Neural cell (in vitro differentiated cells): Measurements from ENCODE around the gene CCT5. TPM values are rescaled to one million over a fixed set of nuclear protein-coding genes. Genes with fewer than 3 reads are reported as not detected.

Experiments
- H2AFZ ChIP-seq: fragments of 200-600, 300-800 bp; sonication (generic), shearing (Covaris generic); 2 replicates; pipeline ENCODE4 v1.6.0; 2014; ENCODE audit warnings: low read depth, mild to moderate bottlenecking, antibody characterized with exemption, low read length, moderate library complexity
- H3F3A ChIP-seq: fragments of 200-600 bp; shearing (Covaris generic); 2 replicates; pipeline ENCODE4 v1.6.1; 2016; ENCODE audit warnings: mild to moderate bottlenecking, moderate library complexity, mixed read lengths, antibody characterized with exemption, low read length; ENCODE audit not compliant: insufficient read depth, poor library complexity, severe bottlenecking
- H3K27ac ChIP-seq: fragments of 200-600, 300-800 bp; sonication (generic), shearing (Covaris generic); 2 replicates; pipeline ENCODE4 v1.5.1; 2014; ENCODE audit warnings: mild to moderate bottlenecking, low read length, moderate library complexity
- H3K27me3 ChIP-seq: fragments of 300-800, 200-600 bp; sonication (generic), shearing (Covaris generic); 2 replicates; pipeline ENCODE4 v1.6.0; 2014; ENCODE audit warnings: mild to moderate bottlenecking, low read depth, low read length, moderate library complexity; ENCODE audit not compliant: insufficient read depth
- H3K36me3 ChIP-seq: fragments of 300-800, 200-600 bp; sonication (generic), shearing (Covaris generic); 2 replicates; pipeline ENCODE4 v1.5.1; 2014; ENCODE audit warnings: mild to moderate bottlenecking, antibody characterized with exemption, low read length, moderate library complexity; ENCODE audit not compliant: insufficient read depth
- H3K4me2 ChIP-seq: fragments of 300-800, 200-600 bp; sonication (generic), shearing (Covaris generic); 2 replicates; pipeline ENCODE4 v1.6.0; 2014; ENCODE audit warnings: mild to moderate bottlenecking, low read length
- H3K4me3 ChIP-seq: fragments of 300-800, 200-600 bp; sonication (generic), shearing (Covaris generic); 2 replicates; pipeline ENCODE4 v1.5.1; 2014; ENCODE audit warnings: mild to moderate bottlenecking, low read length, moderate library complexity
- H3K79me2 ChIP-seq: fragments of 200-600 bp; shearing (Covaris generic); replicated peaks from 2 replicates; pipeline ENCODE4 v1.6.0; 2014; ENCODE audit warnings: mild to moderate bottlenecking, low read length, moderate library complexity; ENCODE audit not compliant: insufficient read depth
- H3K9ac ChIP-seq: fragments of 300-800, 200-600 bp; sonication (generic), shearing (Covaris generic); 2 replicates; pipeline ENCODE4 v1.6.1; 2016; ENCODE audit warnings: mild to moderate bottlenecking, low read length, mixed read lengths
- H3K9me2 ChIP-seq: fragments of 200-600 bp; shearing (Covaris generic); 2 replicates; pipeline ENCODE4 v1.6.1; 2016; ENCODE audit warnings: mild to moderate bottlenecking, low read length, mixed read lengths; ENCODE audit not compliant: insufficient read depth
- H3K9me3 ChIP-seq: fragments of 200-600, 300-800 bp; sonication (generic), shearing (Covaris generic); 2 replicates; pipeline ENCODE4 v1.6.1; 2016; ENCODE audit warnings: mild to moderate bottlenecking, mixed run types, low read length, moderate library complexity, mixed read lengths
- H4K20me1 ChIP-seq: fragments of 200-600 bp; shearing (Covaris generic); 2 replicates; pipeline ENCODE4 v1.6.1; 2016; ENCODE audit warnings: mild to moderate bottlenecking, mixed run types; ENCODE audit not compliant: insufficient read depth
- CTCF ChIP-seq: fragments of 450-650 bp; IDR thresholded peaks from 2 replicates; pipeline ENCODE4 v1.5.1; 2014; ENCODE audit warnings: antibody characterized with exemption, mild to moderate bottlenecking, moderate library complexity; ENCODE audit not compliant: poor library complexity, severe bottlenecking
- EP300 ChIP-seq: fragments of 450-650 bp; conservative IDR thresholded peaks from 2 replicates; pipeline ENCODE4 v1.6.1; 2014; ENCODE audit warnings: antibody characterized with exemption, mild to moderate bottlenecking, moderate library complexity; ENCODE audit not compliant: poor library complexity, severe bottlenecking
- EZH2 ChIP-seq: fragments of 200-600, 300-800 bp; shearing (Covaris generic), sonication (generic); IDR thresholded peaks from 2 replicates; pipeline ENCODE4 v1.6.1; 2014; ENCODE audit warnings: antibody characterized with exemption, low read length, borderline replicate concordance, mild to moderate bottlenecking; ENCODE audit not compliant: insufficient read depth, poor library complexity, severe bottlenecking
- MXI1 ChIP-seq: fragments of 450-650 bp; conservative IDR thresholded peaks from 2 replicates; pipeline ENCODE4 v1.6.1; 2014; ENCODE audit warnings: antibody characterized with exemption, mild to moderate bottlenecking; ENCODE audit not compliant: poor library complexity, severe bottlenecking
- POLR2AphosphoS5 ChIP-seq: IDR thresholded peaks from 2 replicates; pipeline ENCODE4 v1.6.1; 2012
- RAD21 ChIP-seq: fragments of 450-650 bp; conservative IDR thresholded peaks from 2 replicates; pipeline ENCODE4 v1.6.1; 2014; ENCODE audit warnings: antibody characterized with exemption, mild to moderate bottlenecking, moderate library complexity
- REST ChIP-seq: IDR thresholded peaks from 2 replicates; pipeline ENCODE4 v1.6.1; 2012; ENCODE audit warnings: borderline replicate concordance
- SMC3 ChIP-seq: fragments of 450-650 bp; conservative IDR thresholded peaks from 2 replicates; pipeline ENCODE4 v1.6.1; 2014; ENCODE audit warnings: antibody characterized with exemption, mild to moderate bottlenecking, moderate library complexity; ENCODE audit not compliant: poor library complexity
- TAF1 ChIP-seq: IDR thresholded peaks from 2 replicates; pipeline ENCODE4 v1.6.1; 2012; ENCODE audit warnings: low read depth
- polyA plus RNA-seq: library from polyadenylated mRNA; depleted of rRNA; stranded (reverse); fragments of >200 nt; gene quantifications from 2 replicates; pipeline ENCODE4 v1.2.3, GENCODE V29; 2014

The CCT5 gene
- polyA plus RNA-seq, 1 donor from 2014 or later = 455 TPM

- Histone ChIP-seq H3K4me3 (no peak overlapping the region), H3K79me2 (no peaks in the 10 kb centered on the region), H3K27me3 (no peaks in the 10 kb centered on the region), H4K20me1 (no peaks in the 10 kb centered on the region), H3K27ac (no peak overlapping the region), H3K9me3 (no peaks in the 10 kb centered on the region), H3K4me2 (no peak overlapping the region), H2AFZ (no peak overlapping the region), H3F3A (no peaks in the 10 kb centered on the region), H3K9ac (no peak overlapping the region), H3K36me3 (no peaks in the 10 kb centered on the region), H3K9me2 (no peaks in the 10 kb centered on the region)
- TF ChIP-seq MXI1 (no peak), TAF1 (no peak), SMC3 (no peak), RAD21 (no peak), EZH2 (no peak), CTCF (no peak), EP300 (no peak), REST (no peak), POLR2AphosphoS5 (no peak)
These were observed 12.9 kb downstream of the CCT5 start for GRCh38 chr5:10262995-10263394.

GRCh38 chr5:10264604-10265003 is 14.5 kb downstream of the CCT5 start:
- Histone ChIP-seq H3K4me3 (no peak overlapping the region), H3K9ac (no peak overlapping the region), H2AFZ (no peak overlapping the region), H3K27me3 (no peaks in the 10 kb centered on the region), H3K9me3 (no peaks in the 10 kb centered on the region), H3F3A (no peaks in the 10 kb centered on the region), H3K9me2 (no peaks in the 10 kb centered on the region), H3K27ac (no peak overlapping the region), H3K79me2 (no peaks in the 10 kb centered on the region), H3K36me3 (no peaks in the 10 kb centered on the region), H4K20me1 (no peaks in the 10 kb centered on the region), H3K4me2 (no peak overlapping the region)
- TF ChIP-seq TAF1 (no peak), MXI1 (no peak)
